GM12878 (cell line): ENCODE results near the gene NDUFS6. TPM values are rescaled to one million over a fixed set of nuclear protein-coding genes. Genes with fewer than 3 reads are reported as not detected.

Experiments used
- ATAC-seq: fragments of 200-7000 bp; cut with Tn5 transposase; 3 replicates; pipeline ENCODE4 v1.9.1; 2020; ENCODE audit warnings: mild to moderate bottlenecking, moderate library complexity
- BruUV-seq: library from RNA; stranded (reverse); fragments of 400-500 nt; replicated peaks from 2 replicates; lab custom pipeline; 2021; lab: Mats Ljungman, UMichigan
- CTCF ChIA-PET: fragments of 300-600 bp; sonication (Branson Sonifier 250); formaldehyde crosslinking; extraction: SDS; loops from one replicate; lab custom pipeline; 2021; ENCODE audit warnings: inconsistent platforms; lab: Yijun Ruan, JAX
- POLR2A ChIA-PET: fragments of 350-600 bp; formaldehyde crosslinking; extraction: SDS; loops from one replicate; lab custom pipeline; 2021; ENCODE audit warnings: inconsistent platforms; lab: Charles Lee
- RAD21 ChIA-PET: fragments of 300-600 bp; sonication (Branson Sonifier 250); formaldehyde crosslinking; loops from one replicate; lab custom pipeline; 2023; ENCODE audit warnings: antibody characterized with exemption; ENCODE audit not compliant: unreplicated experiment; lab: Charles Lee
- SMC1A ChIA-PET: fragments of 300-600 bp; sonication (Branson Sonifier 250); formaldehyde crosslinking; loops from one replicate; lab custom pipeline; 2023; ENCODE audit not compliant: unreplicated experiment, uncharacterized antibody; lab: Charles Lee
- DNase-seq: peaks from one replicate; pipeline ENCODE4 v3.0.0-alpha.2; 2011; ENCODE audit warnings: low read depth, low spot score
- FAIRE-seq: peaks from 3 replicates; lab custom pipeline; 2011; peaks lifted over from hg19 to GRCh38; lab: Jason Lieb, UNC
- H2AFZ ChIP-seq: 2 replicates; pipeline ENCODE4 v1.6.0; 2011; ENCODE audit warnings: low read depth, low read length, control low read depth; ENCODE audit not compliant: control insufficient read depth
- H3K27ac ChIP-seq: 2 replicates; pipeline ENCODE4 v1.5.1; 2011; ENCODE audit warnings: control low read depth; ENCODE audit not compliant: control insufficient read depth, insufficient read depth
- H3K27me3 ChIP-seq, 2 experiments: replicated peaks in 1 of 2; 2 replicates each; pipeline versions ENCODE4 v1.6.0 to v1.6.1; 2011; ENCODE audit warnings: low read length in 1 of 2; ENCODE audit not compliant: control insufficient read depth in 2 of 2, insufficient read depth in 2 of 2
- H3K36me3 ChIP-seq, 2 experiments: 2 replicates each; pipeline ENCODE4 v1.5.1; 2011; ENCODE audit warnings: low read length in 1 of 2; ENCODE audit not compliant: control insufficient read depth in 2 of 2, insufficient read depth in 2 of 2
- H3K4me1 ChIP-seq: 2 replicates; pipeline ENCODE4 v1.6.1; 2011; ENCODE audit warnings: mild to moderate bottlenecking, low read length, moderate library complexity, mixed read lengths; ENCODE audit not compliant: control insufficient read depth, insufficient read depth
- H3K4me2 ChIP-seq: 2 replicates; pipeline ENCODE4 v1.6.0; 2011; ENCODE audit warnings: control low read depth; ENCODE audit not compliant: control insufficient read depth, insufficient read depth
- H3K4me3 ChIP-seq: fragments of 200-600 bp; sonication (generic); 2 replicates; pipeline ENCODE4 v1.5.1; 2016
- H3K79me2 ChIP-seq: 2 replicates; pipeline ENCODE4 v1.6.0; 2011; ENCODE audit warnings: low read length; ENCODE audit not compliant: control insufficient read depth, insufficient read depth
- H3K9ac ChIP-seq: 2 replicates; pipeline ENCODE4 v1.8.0; 2011; ENCODE audit warnings: low read length, control low read depth, mixed read lengths; ENCODE audit not compliant: control insufficient read depth, insufficient read depth
- H3K9me3 ChIP-seq: replicated peaks from 3 replicates; pipeline ENCODE4 v1.5.1; 2011; ENCODE audit warnings: mild to moderate bottlenecking, low read length; ENCODE audit not compliant: control insufficient read depth, insufficient read depth
- H4K20me1 ChIP-seq: 2 replicates; pipeline ENCODE4 v1.6.0; 2011; ENCODE audit not compliant: control insufficient read depth, insufficient read depth
- CHD4 ChIP-seq: fragments of 200-600 bp; sonication (generic); IDR thresholded peaks from 2 replicates; pipeline ENCODE4 v1.6.1; 2016; ENCODE audit warnings: mild to moderate bottlenecking
- IRF3 ChIP-seq: fragments of 450-650 bp; IDR thresholded peaks from 2 replicates; pipeline ENCODE4 v1.6.1; 2014; ENCODE audit warnings: mild to moderate bottlenecking
- JUND ChIP-seq: IDR thresholded peaks from 2 replicates; pipeline ENCODE4 v1.6.1; 2012; ENCODE audit warnings: low read depth, mild to moderate bottlenecking, low read length, improper control_type of control experiment, moderate library complexity
- RBBP5 ChIP-seq: fragments of 200-600 bp; sonication (generic); conservative IDR thresholded peaks from 2 replicates; pipeline ENCODE4 v1.6.1; 2016
- RELA ChIP-seq: fragments of 450-650 bp; IDR thresholded peaks from 2 replicates; pipeline ENCODE4 v1.8.0; 2014; ENCODE audit warnings: borderline replicate concordance; ENCODE audit not compliant: partially characterized antibody
- RELB ChIP-seq: fragments of 450-650 bp; IDR thresholded peaks from 2 replicates; pipeline ENCODE4 v1.6.1; 2017; ENCODE audit warnings: low read depth, mild to moderate bottlenecking, moderate library complexity
- RUNX3 ChIP-seq: IDR thresholded peaks from 2 replicates; pipeline ENCODE4 v1.6.1; 2012; ENCODE audit warnings: low read length, inconsistent platforms
- SRF ChIP-seq, 2 experiments: IDR thresholded peaks; 2 replicates each; pipeline ENCODE4 v1.6.1; 2011; ENCODE audit warnings: low read depth in 2 of 2, low read length in 2 of 2, mild to moderate bottlenecking in 1 of 2, moderate library complexity in 1 of 2
- YY1 ChIP-seq: IDR thresholded peaks from 2 replicates; pipeline ENCODE4 v1.6.1; 2011; ENCODE audit warnings: low read depth, mild to moderate bottlenecking, low read length
- ZZZ3 ChIP-seq: IDR thresholded peaks from 2 replicates; pipeline ENCODE4 v1.6.1; 2011; ENCODE audit warnings: low read depth; ENCODE audit not compliant: control insufficient read depth, insufficient read length
- WGBS: methylation state at CpG from one replicate; pipeline ENCODE4 v1.1.6; 2016; ENCODE audit warnings: low lambda C conversion rate; ENCODE audit not compliant: insufficient replicate concordance, insufficient coverage; ENCODE audit errors: missing lambda C conversion rate; 5-methylcytosine and 5-hydroxymethylcytosine counted together
- in situ Hi-C: fragments of 300-500 bp; cut with MboI; formaldehyde crosslinking; loops from 9 replicates; pipeline ENCODE4 v1.14.3; 2018; ENCODE audit warnings: mixed read lengths
- intact Hi-C: fragments of 100-400 bp; cut with micrococcal nuclease; formaldehyde crosslinking; loops from one replicate; pipeline ENCODE4 v1.14.2; 2022; ENCODE audit not compliant: unreplicated experiment
- polyA plus RNA-seq, 11 experiments: library from polyadenylated mRNA; depleted of rRNA in 4 of 11; unstranded in 6 of 11; stranded (reverse) in 5 of 11; fragments of >200 nt; fragmentation: Nextera tagmentation in 4 of 11; fragmentation: Illumina TruSeq in 1 of 11; extraction: Ambion mirVana in 4 of 11; extraction: Trizol in 1 of 11; gene quantifications; 1 replicate in 1 of 11; 2 replicates in 10 of 11; pipeline versions ENCODE4 v1.2.1 to v1.2.3, GENCODE V29; 2011 to 2016; ENCODE audit warnings: inconsistent platforms in 2 of 11, missing spikeins in 2 of 11, low read depth in 1 of 11
- total RNA-seq, 4 experiments: library from RNA; depleted of rRNA in 3 of 4; stranded (reverse); fragments of >200 nt in 3 of 4; fragmentation: Illumina TruSeq in 1 of 4; extraction: Trizol in 1 of 4; gene quantifications; 2 replicates each; pipeline versions ENCODE4 v1.2.1 to v1.2.3, GENCODE V29; 2013 to 2021

NDUFS6 gene
- total and polyA plus RNA-seq, 10 of the 15 experiments (the other 5 are each of a cell fraction or from before 2014, with no cell fraction given) = 20.7 to 213 (median 58.3) TPM

- TF ChIP-seq IRF3 (no peak), SRF (IDR thresholded peaks at IDR 0.05; ENCODE audit: low read depth in 2 of 2, low read length in 2 of 2) (no peak)
Observed at GRCh38 chr5:1856596-1857255, 55.5 kb downstream of the NDUFS6 start (continued).

GRCh38 chr5:1857256-1857600 is 56.0 kb downstream of the NDUFS6 start:
- intact Hi-C loops = no loop called here
- no peak for FAIRE-seq

More at GRCh38 chr5:1857256-1857600, 56.0 kb downstream of the NDUFS6 start:
- Histone ChIP-seq H2AFZ (no peak overlapping the region), H3K4me2 (no peak overlapping the region), H3K27me3 (no peaks in the 10 kb centered on the region; a peak in 1 of 4 replicates), H3K9ac (no peak overlapping the region), H3K36me3 (no peaks in the 10 kb centered on the region), H4K20me1 (no peaks in the 10 kb centered on the region), H3K27ac (no peak overlapping the region), H3K79me2 (no peaks in the 10 kb centered on the region), H3K9me3 (no peaks in the 10 kb centered on the region), H3K4me3 (no peak overlapping the region), H3K4me1 (no peaks in the 10 kb centered on the region)
- ATAC-seq (no peak), DNase-seq (no peak)
- ChIA-PET CTCF (no interaction called here), SMC1A (no interaction called here), RAD21 (no interaction called here), POLR2A (no interaction called here)
- WGBS = 80% methylated on average over 30 of the region's 32 CpGs
- no peak for TF ChIP-seq RELA
- TF ChIP-seq RELB = no peak
- TF ChIP-seq RBBP5 = no peak
- TF ChIP-seq JUND = no peak
- no peak for TF ChIP-seq YY1
- no peak for TF ChIP-seq CHD4
- no peak for TF ChIP-seq RUNX3
- TF ChIP-seq ZZZ3 = no peak
- no TSS peak for BruUV-seq
- in situ Hi-C loops = no loop called here
